A549 (cell line): ENCODE measurements around the gene RNF166. TPM values are rescaled to one million over a fixed set of nuclear protein-coding genes. Genes with fewer than 3 reads are reported as not detected.

ENCODE experiments used
- ATAC-seq, 2 experiments: fragments of 200-7000 bp in 1 of 2; fragments of >200 bp in 1 of 2; cut with Nextera tagmentation in 1 of 2; cut with Tn5 transposase in 1 of 2; 3 replicates each; pipeline versions ENCODE4 v1.8.0 to v1.9.1; 2018 to 2020; ENCODE audit warnings: mild to moderate bottlenecking in 1 of 2, moderate library complexity in 1 of 2
- CTCF ChIA-PET: fragments of 300-600 bp; sonication (Branson Sonifier 250); formaldehyde crosslinking; extraction: SDS; loops from one replicate; lab custom pipeline; 2021; ENCODE audit warnings: antibody characterized with exemption, inconsistent platforms; lab: Yijun Ruan, JAX
- POLR2A ChIA-PET: fragments of 350-600 bp; formaldehyde crosslinking; extraction: SDS; loops from one replicate; lab custom pipeline; 2021; ENCODE audit warnings: antibody characterized with exemption, inconsistent platforms; lab: Yijun Ruan, JAX
- DNase-seq, 2 experiments: peaks; one replicate each; pipeline versions ENCODE4 v3.0.0 to v3.0.0-alpha.2; 2011 to 2016; ENCODE audit warnings: low read depth in 1 of 2, low spot score in 1 of 2
- FAIRE-seq: peaks from 2 replicates; lab custom pipeline; 2011; peaks lifted over from hg19 to GRCh38; lab: Jason Lieb, UNC
- H3K27ac ChIP-seq, 2 experiments: fragments of >200 bp; sonication (Bioruptor Twin); formaldehyde crosslinking; 3 replicates each; pipeline ENCODE4 v1.5.1; 2016 to 2017
- H3K4me1 ChIP-seq: fragments of >200 bp; sonication (Bioruptor Twin); formaldehyde crosslinking; 3 replicates; pipeline ENCODE4 v1.6.1; 2016
- H3K4me2 ChIP-seq: fragments of >200 bp; sonication (Bioruptor Twin); formaldehyde crosslinking; 3 replicates; pipeline ENCODE4 v1.6.1; 2016
- H3K4me3 ChIP-seq: fragments of >200 bp; sonication (Bioruptor Twin); formaldehyde crosslinking; 3 replicates; pipeline ENCODE4 v1.5.1; 2016
- H3K9me3 ChIP-seq: fragments of >200 bp; sonication (Bioruptor Twin); formaldehyde crosslinking; 3 replicates; pipeline ENCODE4 v1.6.1; 2016
- BHLHE40 ChIP-seq: IDR thresholded peaks from 2 replicates; pipeline ENCODE4 v1.6.1; 2012; ENCODE audit warnings: low read depth, low read length, inconsistent platforms
- CBX8 ChIP-seq: fragments of 200-600 bp; sonication (generic); IDR thresholded peaks from 2 replicates; pipeline ENCODE4 v1.6.1; 2016
- CHD2 ChIP-seq: fragments of 150-350 bp; IDR thresholded peaks from 2 replicates; pipeline ENCODE4 v1.6.1; 2014; ENCODE audit warnings: low read length; ENCODE audit not compliant: partially characterized antibody
- CHD4 ChIP-seq: fragments of 200-600 bp; sonication (generic); IDR thresholded peaks from 2 replicates; pipeline ENCODE4 v1.6.1; 2016; ENCODE audit warnings: antibody characterized with exemption, mild to moderate bottlenecking, borderline replicate concordance
- EHF ChIP-seq: fragments of 250-450 bp; sonication (Bioruptor Pico); IDR thresholded peaks from 2 replicates; pipeline ENCODE4 v1.5.0; 2020; ENCODE audit warnings: mild to moderate bottlenecking
- EHMT2 ChIP-seq: fragments of 200-600 bp; sonication (generic); IDR thresholded peaks from 2 replicates; pipeline ENCODE4 v1.6.1; 2016; ENCODE audit warnings: antibody characterized with exemption, low read depth, mild to moderate bottlenecking, moderate library complexity
- FOSB ChIP-seq: fragments of 250-450 bp; sonication (Bioruptor Pico); IDR thresholded peaks from 2 replicates; pipeline ENCODE4 v1.5.0; 2020; ENCODE audit warnings: mild to moderate bottlenecking, moderate library complexity
- GATA3 ChIP-seq: IDR thresholded peaks from 2 replicates; pipeline ENCODE4 v1.6.1; 2012; ENCODE audit warnings: borderline replicate concordance
- HOXB13 ChIP-seq: fragments of 250-450 bp; sonication (Bioruptor Pico); IDR thresholded peaks from 2 replicates; pipeline ENCODE4 v1.5.0; 2020; ENCODE audit warnings: low read depth, mild to moderate bottlenecking, moderate library complexity
- HOXB5 ChIP-seq: fragments of 250-450 bp; sonication (Bioruptor Pico); IDR thresholded peaks from 2 replicates; pipeline ENCODE4 v1.5.0; 2020; ENCODE audit warnings: mild to moderate bottlenecking, moderate library complexity
- JUNB ChIP-seq: fragments of >200 bp; sonication (Bioruptor Twin); formaldehyde crosslinking; IDR thresholded peaks from 2 replicates; pipeline ENCODE4 v1.6.1; 2016
- NPAS2 ChIP-seq: fragments of 250-450 bp; sonication (Bioruptor Pico); IDR thresholded peaks from 2 replicates; pipeline ENCODE4 v1.8.0; 2022; ENCODE audit warnings: mild to moderate bottlenecking, moderate library complexity, borderline replicate concordance
- RAD21 ChIP-seq, 2 experiments: fragments of >200 bp in 1 of 2; sonication (Bioruptor Twin) in 1 of 2; formaldehyde crosslinking in 1 of 2; IDR thresholded peaks in 1 of 2; conservative IDR thresholded peaks in 1 of 2; 2 replicates in 1 of 2; 3 replicates in 1 of 2; pipeline ENCODE4 v1.6.1; 2012 to 2018; ENCODE audit warnings: inconsistent platforms in 1 of 2
- RARB ChIP-seq: fragments of 250-450 bp; sonication (Bioruptor Pico); IDR thresholded peaks from 2 replicates; pipeline ENCODE4 v1.8.0; 2021; ENCODE audit warnings: mild to moderate bottlenecking, moderate library complexity
- RCOR1 ChIP-seq: fragments of 150-350 bp; IDR thresholded peaks from 2 replicates; pipeline ENCODE4 v1.6.1; 2014; ENCODE audit warnings: antibody characterized with exemption, low read length, low read depth
- RNF2 ChIP-seq: fragments of 200-600 bp; sonication (generic); IDR thresholded peaks from 2 replicates; pipeline ENCODE4 v1.6.1; 2016; ENCODE audit warnings: low read depth, mild to moderate bottlenecking, antibody characterized with exemption, moderate library complexity, borderline replicate concordance
- SREBF2 ChIP-seq: fragments of 450-650 bp; IDR thresholded peaks from 2 replicates; pipeline ENCODE4 v1.6.1; 2014; ENCODE audit warnings: mild to moderate bottlenecking, moderate library complexity
- TP53 ChIP-seq: fragments of 250-450 bp; sonication (Bioruptor Pico); IDR thresholded peaks from 2 replicates; pipeline ENCODE4 v1.5.0; 2021; ENCODE audit warnings: mild to moderate bottlenecking, moderate library complexity
- WGBS: methylation state at CpG from one replicate; pipeline ENCODE4 v1.1.6; 2017; ENCODE audit errors: missing lambda C conversion rate; 5-methylcytosine and 5-hydroxymethylcytosine counted together
- polyA plus RNA-seq, 4 experiments: library from polyadenylated mRNA; depleted of rRNA in 3 of 4; stranded (reverse); fragments of >200 nt; fragmentation: RNase III in 1 of 4; extraction: RNeasy Plus Mini Kit Qiagen cat#74134 plus additional on column Dnase treatment in 1 of 4; gene quantifications; 2 replicates in 3 of 4; 3 replicates in 1 of 4; pipeline ENCODE4 v1.2.3, GENCODE V29; 2011 to 2017
- TF ChIP-seq, protein P1 (sequence below): fragments of 250-450 bp; sonication (Bioruptor Pico); IDR thresholded peaks from 2 replicates; pipeline ENCODE4 v1.5.0; 2020; ENCODE audit warnings: low read depth, mild to moderate bottlenecking, moderate library complexity
- TF ChIP-seq, protein P2 (sequence below): fragments of 150-350 bp; IDR thresholded peaks from 2 replicates; pipeline ENCODE4 v1.6.1; 2014; ENCODE audit warnings: low read depth, mild to moderate bottlenecking, low read length
- TF ChIP-seq, protein P3 (sequence below): fragments of 250-450 bp; sonication (Bioruptor Pico); IDR thresholded peaks from 2 replicates; pipeline ENCODE4 v1.5.0; 2021; ENCODE audit warnings: mild to moderate bottlenecking, moderate library complexity, borderline replicate concordance
- TF ChIP-seq, protein P4 (sequence below): fragments of >200 bp; sonication (Bioruptor Twin); formaldehyde crosslinking; IDR thresholded peaks from 2 replicates; pipeline ENCODE4 v1.6.1; 2016

RNF166 gene
- polyA plus RNA-seq, 2 of the 4 experiments (the other 2 are of a cell fraction), result 9.4 to 11.6 TPM

DNA sequence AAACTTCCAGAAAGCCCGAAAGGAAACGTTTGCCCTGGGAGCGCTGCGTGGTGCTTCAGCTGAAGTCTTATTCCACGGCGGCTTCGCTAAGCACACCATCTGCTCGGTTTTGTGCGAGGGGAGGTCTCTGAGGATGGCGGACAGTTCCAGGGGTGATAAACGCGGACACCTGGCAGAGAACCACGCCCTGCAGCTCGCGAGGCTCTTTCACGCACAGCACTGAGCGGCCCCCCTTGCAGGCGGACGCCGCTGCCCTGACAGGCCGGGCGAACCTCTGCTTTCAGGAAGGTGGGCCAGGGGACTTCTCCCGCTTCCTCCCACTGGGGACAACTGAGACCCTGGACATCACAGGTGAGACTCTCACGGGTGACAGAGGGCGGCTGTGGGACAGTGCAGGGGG is 47.0 kb downstream of the RNF166 start:
- TF ChIP-seq HOXB13 (no peak), RAD21 (conservative IDR thresholded peaks at IDR 0.05 in 1 of 2, IDR thresholded peaks at IDR 0.05 in 1 of 2) (no peak), CBX8 (no peak), GATA3 (no peak), FOSB (CRISPR knock-in tag) (no peak), JUNB (no peak), CHD4 (no peak), TP53 (no peak), RARB (CRISPR knock-in tag) (no peak), EHMT2 (no peak)
- TF ChIP-seq, protein P1, sequence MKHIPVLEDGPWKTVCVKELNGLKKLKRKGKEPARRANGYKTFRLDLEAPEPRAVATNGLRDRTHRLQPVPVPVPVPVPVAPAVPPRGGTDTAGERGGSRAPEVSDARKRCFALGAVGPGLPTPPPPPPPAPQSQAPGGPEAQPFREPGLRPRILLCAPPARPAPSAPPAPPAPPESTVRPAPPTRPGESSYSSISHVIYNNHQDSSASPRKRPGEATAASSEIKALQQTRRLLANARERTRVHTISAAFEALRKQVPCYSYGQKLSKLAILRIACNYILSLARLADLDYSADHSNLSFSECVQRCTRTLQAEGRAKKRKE, result no peak
- TF ChIP-seq, protein P2, sequence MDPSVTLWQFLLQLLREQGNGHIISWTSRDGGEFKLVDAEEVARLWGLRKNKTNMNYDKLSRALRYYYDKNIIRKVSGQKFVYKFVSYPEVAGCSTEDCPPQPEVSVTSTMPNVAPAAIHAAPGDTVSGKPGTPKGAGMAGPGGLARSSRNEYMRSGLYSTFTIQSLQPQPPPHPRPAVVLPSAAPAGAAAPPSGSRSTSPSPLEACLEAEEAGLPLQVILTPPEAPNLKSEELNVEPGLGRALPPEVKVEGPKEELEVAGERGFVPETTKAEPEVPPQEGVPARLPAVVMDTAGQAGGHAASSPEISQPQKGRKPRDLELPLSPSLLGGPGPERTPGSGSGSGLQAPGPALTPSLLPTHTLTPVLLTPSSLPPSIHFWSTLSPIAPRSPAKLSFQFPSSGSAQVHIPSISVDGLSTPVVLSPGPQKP, result no peak
- TF ChIP-seq, protein P3, sequence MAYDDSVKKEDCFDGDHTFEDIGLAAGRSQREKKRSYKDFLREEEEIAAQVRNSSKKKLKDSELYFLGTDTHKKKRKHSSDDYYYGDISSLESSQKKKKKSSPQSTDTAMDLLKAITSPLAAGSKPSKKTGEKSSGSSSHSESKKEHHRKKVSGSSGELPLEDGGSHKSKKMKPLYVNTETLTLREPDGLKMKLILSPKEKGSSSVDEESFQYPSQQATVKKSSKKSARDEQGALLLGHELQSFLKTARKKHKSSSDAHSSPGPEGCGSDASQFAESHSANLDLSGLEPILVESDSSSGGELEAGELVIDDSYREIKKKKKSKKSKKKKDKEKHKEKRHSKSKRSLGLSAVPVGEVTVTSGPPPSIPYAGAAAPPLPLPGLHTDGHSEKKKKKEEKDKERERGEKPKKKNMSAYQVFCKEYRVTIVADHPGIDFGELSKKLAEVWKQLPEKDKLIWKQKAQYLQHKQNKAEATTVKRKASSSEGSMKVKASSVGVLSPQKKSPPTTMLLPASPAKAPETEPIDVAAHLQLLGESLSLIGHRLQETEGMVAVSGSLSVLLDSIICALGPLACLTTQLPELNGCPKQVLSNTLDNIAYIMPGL (CRISPR knock-in tag), result no peak
- TF ChIP-seq, all 56 proteins: peak for 0
- CTCF ChIA-PET, result interaction anchor here (0.7 kb wide), 1 partner anchor 14 kb away, joined by 4 read pairs; no protein-coding TSS in a partner anchor
- WGBS, result 93% methylated on average over 25 of the region's 25 CpGs

DNA sequence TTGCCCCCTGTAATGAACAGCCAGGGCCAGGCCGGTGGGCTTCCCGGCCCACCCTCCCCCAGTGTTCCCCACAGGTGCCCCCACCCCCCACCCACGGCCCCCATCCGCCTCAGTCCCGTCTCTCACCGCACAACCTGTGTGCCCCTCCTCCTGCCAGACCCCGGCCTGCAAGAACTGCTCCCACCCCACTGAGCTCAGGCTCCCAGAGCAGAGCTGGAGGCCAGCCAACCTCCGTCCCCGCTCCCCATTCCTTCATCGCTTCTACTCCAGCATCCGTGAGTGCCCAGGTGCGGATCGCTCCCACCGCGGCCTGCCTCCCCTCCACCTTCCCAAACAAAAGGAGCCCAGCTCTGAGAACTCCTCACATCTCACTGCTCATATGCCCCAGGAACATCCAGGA is 47.5 kb downstream of the RNF166 start:
- WGBS, result 93% methylated on average over 9 of the region's 15 CpGs
- Histone ChIP-seq H3K27ac (no peak overlapping the region), H3K4me2 (no peak overlapping the region), H3K9me3 (no peaks in the 10 kb centered on the region), H3K4me1 (peaks cover 5% of the 10 kb centered on the region; the same call in 1 of the 3 replicates), H3K4me3 (no peak overlapping the region)
- POLR2A ChIA-PET, result no interaction called here
- CTCF ChIA-PET, result interaction anchor here (0.7 kb wide), 2 partner anchors 14 to 17 kb away, joined by 3 to 4 read pairs; no protein-coding TSS in a partner anchor
- TF ChIP-seq RAD21 (conservative IDR thresholded peaks at IDR 0.05 in 1 of 2, IDR thresholded peaks at IDR 0.05 in 1 of 2) (no peak), SREBF2 (no peak), HOXB5 (CRISPR knock-in tag) (no peak), BHLHE40 (no peak), RNF2 (no peak), CHD4 (no peak), EHF (no peak), CHD2 (no peak), RCOR1 (no peak), NPAS2 (no peak), CBX8 (no peak)
- TF ChIP-seq, protein P3 (CRISPR knock-in tag), result no peak
- TF ChIP-seq, protein P4, sequence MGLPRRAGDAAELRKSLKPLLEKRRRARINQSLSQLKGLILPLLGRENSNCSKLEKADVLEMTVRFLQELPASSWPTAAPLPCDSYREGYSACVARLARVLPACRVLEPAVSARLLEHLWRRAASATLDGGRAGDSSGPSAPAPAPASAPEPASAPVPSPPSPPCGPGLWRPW, result no peak
- FAIRE-seq (no peak), DNase-seq (no peak), ATAC-seq (no peak)

More for the DNA sequence above, 47.0 kb downstream of the RNF166 start:
- Histone ChIP-seq H3K27ac (no peak overlapping the region), H3K4me2 (no peak overlapping the region), H3K4me1 (peaks cover 8% of the 10 kb centered on the region; the same call in 1 of the 3 replicates), H3K4me3 (no peak overlapping the region), H3K9me3 (no peaks in the 10 kb centered on the region)
- DNase-seq, result no peak
- FAIRE-seq, result no peak
- ATAC-seq, result no peak
- POLR2A ChIA-PET, result no interaction called here
